Epidermal melanocyte (primary cell): ENCODE results near the gene CILP2.

Experiments
- DNase-seq: peaks from one replicate; pipeline ENCODE4 v3.0.0; 2011; ENCODE audit warnings: low spot score; ENCODE audit not compliant: insufficient read length

Gene CILP2

GRCh38 chr19:19505669-19506326, 32.3 kb upstream of the CILP2 start:
- DNase-seq: no peak

GRCh38 chr19:19506592-19506991, 31.5 kb upstream of the CILP2 start:
- no peak for DNase-seq

GRCh38 chr19:19507354-19507753, 30.7 kb upstream of the CILP2 start:
- DNase-seq: no peak

GRCh38 chr19:19508217-19508616, 29.8 kb upstream of the CILP2 start:
- DNase-seq: no peak

- DNase-seq: no peak
Observed at GRCh38 chr19:19510432-19510831, 27.6 kb upstream of the CILP2 start.

- DNase-seq: no peak
Observed at GRCh38 chr19:19513682-19514081, 24.4 kb upstream of the CILP2 start.

GRCh38 chr19:19514215-19514657, 23.8 kb upstream of the CILP2 start:
- no peak for DNase-seq

- no peak for DNase-seq
Observed at GRCh38 chr19:19514881-19515641, 23.0 kb upstream of the CILP2 start, which contains the start of gene TSSK6. Gene TSSK6, minus strand, starts transcription at chr19:19515548. Its CDS starts 121 bp downstream, at chr19:19515427.

GRCh38 chr19:19515642-19516519, 22.2 kb upstream of the CILP2 start, which contains the start of gene NDUFA13:
Gene NDUFA13, plus strand, starts transcription at chr19:19516225. Its CDS starts 14 bp downstream, at chr19:19516239.
- DNase-seq: peak; percentile 97

GRCh38 chr19:19517235-19517619, 20.8 kb upstream of the CILP2 start:
- DNase-seq: no peak

GRCh38 chr19:19520989-19521388, 17.1 kb upstream of the CILP2 start:
- no peak for DNase-seq

- DNase-seq: no peak
Observed at GRCh38 chr19:19523177-19523576, 14.9 kb upstream of the CILP2 start.

- no peak for DNase-seq
Observed at GRCh38 chr19:19524053-19524452, 14.0 kb upstream of the CILP2 start.

GRCh38 chr19:19525611-19526380, 12.3 kb upstream of the CILP2 start:
- no peak for DNase-seq

- DNase-seq: no peak
Observed at GRCh38 chr19:19526581-19527370, 11.3 kb upstream of the CILP2 start.

- no peak for DNase-seq
Observed at GRCh38 chr19:19527371-19527656, 10.8 kb upstream of the CILP2 start.

GRCh38 chr19:19527674-19528625, 10.1 kb upstream of the CILP2 start:
- no peak for DNase-seq

- no peak for DNase-seq
Observed at GRCh38 chr19:19528721-19529490, 9.2 kb upstream of the CILP2 start, which contains the start of gene YJEFN3. Gene YJEFN3, plus strand, starts transcription at chr19:19528911. Its CDS starts 22 bp downstream, at chr19:19528933.
